ENCODE data around the gene FGF3. TPM values are rescaled to one million over a fixed set of nuclear protein-coding genes. Genes with fewer than 3 reads are reported as not detected.

FGF3 gene
- total and polyA plus RNA-seq, 9 of the 15 experiments (the other 6 are each of a cell fraction or from before 2014, with no cell fraction given), result not detected

DNA sequence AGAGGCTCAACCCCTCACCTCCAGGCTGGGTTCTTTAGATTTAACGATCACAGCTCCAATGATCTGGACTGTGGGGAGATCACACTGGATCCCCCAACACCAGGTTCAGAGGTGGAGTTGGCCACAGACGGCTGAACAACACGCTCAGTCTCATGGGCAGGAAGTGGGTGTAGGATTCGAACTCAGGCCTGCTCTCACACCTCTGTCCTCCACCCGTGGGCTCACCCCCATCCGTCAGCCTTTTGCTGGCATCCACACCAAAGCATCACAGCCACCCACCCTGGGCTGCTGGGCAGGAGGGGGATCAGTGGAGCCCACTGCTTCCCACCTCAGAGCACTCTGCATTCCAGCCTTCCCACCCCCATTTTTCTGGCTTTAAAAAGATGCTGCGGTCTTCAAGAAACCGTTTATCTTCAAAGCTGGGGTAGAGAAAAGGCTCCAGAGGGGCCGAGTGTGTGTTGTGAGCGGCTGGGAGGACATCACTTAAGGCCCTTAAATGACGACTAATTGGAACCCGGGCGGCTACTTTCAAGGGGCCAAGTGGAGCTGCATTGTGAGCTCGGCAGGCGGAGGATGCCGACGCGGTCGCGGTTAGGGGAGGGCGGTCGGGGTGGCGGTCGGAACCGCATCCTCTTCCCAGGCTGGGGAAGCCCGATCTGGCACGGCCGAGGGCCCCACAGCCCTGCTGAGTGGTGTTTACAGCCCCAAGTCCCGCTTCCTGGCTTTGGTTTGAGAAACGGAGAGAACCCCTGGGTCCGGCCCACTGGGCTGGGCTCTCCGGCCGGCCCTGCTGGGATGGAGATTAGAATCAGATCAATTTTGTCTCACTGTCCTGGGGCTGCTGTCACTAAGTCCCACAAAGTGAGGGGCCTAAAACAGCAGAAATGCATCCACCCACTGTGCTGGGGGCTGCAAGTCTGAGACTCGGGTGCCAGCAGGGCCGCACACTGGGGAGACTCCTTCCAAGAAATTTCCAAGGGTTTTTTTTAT is 15.9 kb upstream of the FGF3 start:
- 4% methylated on average over 34 of the region's 35 CpGs for WGBS (ENCODE audit: insufficient coverage, low coverage, missing lambda C conversion rate)
- no peaks in the 10 kb centered on the region for H3K9me1 ChIP-seq (ENCODE audit: control insufficient read depth, insufficient read depth, low read length)
- ChIA-PET CTCF (ENCODE audit: low intra/inter-chr PET ratio) (no interaction called here), POLR2A (interaction anchor here (0.6 to 0.7 kb wide), 2 partner anchors 14 to 32 kb away, joined by 3 to 4 read pairs; no protein-coding TSS in a partner anchor)
- TF ChIP-seq MCM5 (IDR thresholded peaks at IDR 0.05; ENCODE audit: low read depth), result no peak
- 0 out of 2 replicates have a peak, but pooled peaks have one; percentile 47 for TF ChIP-seq ZBTB1 (CRISPR knock-in tag; IDR thresholded peaks at IDR 0.05; ENCODE audit: borderline replicate concordance, low read depth)
- no peak for TF ChIP-seq ZEB2 (IDR thresholded peaks at IDR 0.05)
- peak; percentile 1 for TF ChIP-seq RBM25 (IDR thresholded peaks at IDR 0.05; ENCODE audit: low read depth, low read length, severe bottlenecking)
- TF ChIP-seq, protein P1, sequence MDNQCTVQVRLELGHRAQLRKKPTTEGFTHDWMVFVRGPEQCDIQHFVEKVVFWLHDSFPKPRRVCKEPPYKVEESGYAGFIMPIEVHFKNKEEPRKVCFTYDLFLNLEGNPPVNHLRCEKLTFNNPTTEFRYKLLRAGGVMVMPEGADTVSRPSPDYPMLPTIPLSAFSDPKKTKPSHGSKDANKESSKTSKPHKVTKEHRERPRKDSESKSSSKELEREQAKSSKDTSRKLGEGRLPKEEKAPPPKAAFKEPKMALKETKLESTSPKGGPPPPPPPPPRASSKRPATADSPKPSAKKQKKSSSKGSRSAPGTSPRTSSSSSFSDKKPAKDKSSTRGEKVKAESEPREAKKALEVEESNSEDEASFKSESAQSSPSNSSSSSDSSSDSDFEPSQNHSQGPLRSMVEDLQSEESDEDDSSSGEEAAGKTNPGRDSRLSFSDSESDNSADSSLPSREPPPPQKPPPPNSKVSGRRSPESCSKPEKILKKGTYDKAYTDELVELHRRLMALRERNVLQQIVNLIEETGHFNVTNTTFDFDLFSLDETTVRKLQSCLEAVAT (IDR thresholded peaks at IDR 0.05), result no peak
- TF ChIP-seq PRPF4 (IDR thresholded peaks at IDR 0.05; ENCODE audit: insufficient read depth, low read depth, low read length, poor library complexity, severe bottlenecking), result no peak
- BruUV-seq (replicated peaks), result no TSS peak
- in situ Hi-C loops (cut with MboI) (no loop called here), intact Hi-C loops (cut with micrococcal nuclease) (no loop called here)
- no peaks in the 10 kb centered on the region for H3K9me3 ChIP-seq (replicated peaks; ENCODE audit: control insufficient read depth, insufficient read depth, low read depth, low read length)
- peaks cover 4% of the 10 kb centered on the region; the same call in 1 of the 2 replicates for H4K20me1 ChIP-seq (replicated peaks; ENCODE audit: control insufficient read depth, insufficient read depth, low read length)
- H3K4me2 ChIP-seq (ENCODE audit: insufficient read depth, low read length), result no peak overlapping the region
- H2AFZ ChIP-seq (ENCODE audit: low read depth, low read length), result no peak overlapping the region
- H3K27me3 ChIP-seq (ENCODE audit: control insufficient read depth in 2 of 2, insufficient read depth in 2 of 2, low read length in 2 of 2), result peaks cover 27 to 69% of the 10 kb centered on the region in 2 experiments
- H3K36me3 ChIP-seq (ENCODE audit: control insufficient read depth, insufficient read depth, low read length), result no peaks in the 10 kb centered on the region
- ATAC-seq (no peak), FAIRE-seq (no peak), DNase-seq (ENCODE audit: extremely low read depth in 1 of 4, low spot score in 3 of 4) (no peak)
- peaks cover 0 to 8% of the 10 kb centered on the region in 2 experiments; a peak in 1 of 5 replicates for H3K4me1 ChIP-seq (replicated peaks in 1 of 2; ENCODE audit: control insufficient read depth in 2 of 2, insufficient read depth in 2 of 2, low read length in 2 of 2)
- H3K9ac ChIP-seq (ENCODE audit: insufficient read depth in 1 of 2, low read depth in 2 of 2, low read length in 2 of 2), result no peak overlapping the region
- H3K79me2 ChIP-seq (ENCODE audit: control insufficient read depth, insufficient read depth, low read length), result no peaks in the 10 kb centered on the region
- H3K4me3 ChIP-seq, result no peak overlapping the region
- no peak overlapping the region for H3K27ac ChIP-seq (ENCODE audit: extremely low read depth, low read depth, low read length)

All from K562 (cell line).